GM18870 (cell line): ENCODE data around the gene LUC7L3.

ENCODE experiments used
- ATAC-seq: cut with Tn5 transposase; IDR thresholded peaks from one replicate; pipeline ENCODE4 v1.9.1; 2021; ENCODE audit warnings: moderate library complexity; ENCODE audit not compliant: unreplicated experiment

Gene LUC7L3

GRCh38 chr17:50749245-50749644, 29.8 kb downstream of the LUC7L3 start:
- ATAC-seq, result no peak

- ATAC-seq, result no peak
Observed at GRCh38 chr17:50754521-50754920, 35.1 kb downstream of the LUC7L3 start.

GRCh38 chr17:50758524-50758923, 39.1 kb downstream of the LUC7L3 start:
- ATAC-seq, result no peak

DNA sequence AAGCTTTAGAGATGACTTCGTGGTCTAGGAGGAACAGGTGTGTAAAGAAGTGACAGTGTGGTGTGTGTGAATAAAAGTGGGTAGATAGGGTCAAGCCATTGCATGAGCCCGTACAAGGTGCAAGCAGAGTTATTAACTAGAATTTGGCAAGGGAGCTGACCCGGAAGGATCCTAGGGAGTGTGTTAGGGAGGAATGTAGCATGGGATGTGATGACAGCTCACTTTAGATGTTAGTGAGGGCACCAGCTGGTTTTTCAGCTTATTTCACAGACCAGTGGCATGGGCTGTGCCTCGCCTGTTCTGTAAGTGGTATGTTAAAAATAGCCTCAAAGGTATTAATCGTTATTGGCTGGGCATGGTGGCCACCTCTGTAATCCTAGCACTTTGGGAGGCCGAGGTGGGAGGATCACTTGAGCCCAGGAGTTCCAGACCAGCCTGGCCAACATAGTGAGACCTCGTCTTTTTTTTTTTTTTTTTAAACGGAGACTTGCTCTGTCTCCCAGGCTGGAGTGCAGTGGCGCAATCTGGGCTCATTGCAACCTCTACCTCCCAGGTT, 39.7 kb downstream of the LUC7L3 start:
- ATAC-seq, result no peak

GRCh38 chr17:50762177-50762576, 42.8 kb downstream of the LUC7L3 start:
- no peak for ATAC-seq

GRCh38 chr17:50763716-50764475, 44.5 kb downstream of the LUC7L3 start:
- ATAC-seq, result no peak

- ATAC-seq, result no peak
Observed at GRCh38 chr17:50764734-50765149, 45.3 kb downstream of the LUC7L3 start.

DNA sequence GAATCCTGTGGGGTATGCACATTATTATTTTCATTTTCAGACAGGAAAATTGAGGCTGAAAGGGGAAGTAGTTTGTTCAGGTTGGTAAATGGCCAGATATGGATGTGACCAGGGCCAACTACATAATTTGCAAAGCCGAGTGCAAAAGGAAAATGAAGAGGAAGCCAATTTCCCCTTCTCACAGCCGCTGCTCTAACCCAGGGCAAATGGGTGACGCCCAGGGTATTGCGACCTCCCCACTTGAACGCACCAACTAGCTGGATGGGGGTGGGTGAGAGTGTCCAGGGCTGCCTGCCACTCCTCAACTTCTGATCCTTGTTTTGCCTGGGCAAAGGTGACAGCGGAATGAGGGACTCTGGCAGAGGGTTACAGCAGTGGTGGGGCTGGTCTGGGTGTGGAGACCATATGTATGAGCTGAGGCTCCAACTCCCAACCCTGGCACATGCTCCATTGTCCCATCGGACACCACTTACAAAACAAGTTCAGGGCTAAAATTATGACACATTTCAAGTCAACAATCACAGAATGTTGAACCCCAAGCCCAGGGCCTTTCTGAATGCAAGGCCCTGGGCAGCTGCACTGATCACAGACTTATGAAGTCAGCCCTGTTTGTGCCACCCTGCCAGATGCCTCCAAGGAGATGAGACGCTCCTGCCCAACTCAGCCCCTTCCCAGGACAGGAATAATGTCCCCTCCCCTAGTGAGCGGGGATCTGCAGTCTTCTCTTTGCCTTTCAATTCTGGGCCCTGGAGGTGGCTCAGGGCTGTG, 46.2 kb downstream of the LUC7L3 start:
- no peak for ATAC-seq

- no peak for ATAC-seq
Observed at GRCh38 chr17:50766222-50767023, 47.0 kb downstream of the LUC7L3 start.

GRCh38 chr17:50767030-50767429, 47.6 kb downstream of the LUC7L3 start:
- ATAC-seq, result no peak

DNA sequence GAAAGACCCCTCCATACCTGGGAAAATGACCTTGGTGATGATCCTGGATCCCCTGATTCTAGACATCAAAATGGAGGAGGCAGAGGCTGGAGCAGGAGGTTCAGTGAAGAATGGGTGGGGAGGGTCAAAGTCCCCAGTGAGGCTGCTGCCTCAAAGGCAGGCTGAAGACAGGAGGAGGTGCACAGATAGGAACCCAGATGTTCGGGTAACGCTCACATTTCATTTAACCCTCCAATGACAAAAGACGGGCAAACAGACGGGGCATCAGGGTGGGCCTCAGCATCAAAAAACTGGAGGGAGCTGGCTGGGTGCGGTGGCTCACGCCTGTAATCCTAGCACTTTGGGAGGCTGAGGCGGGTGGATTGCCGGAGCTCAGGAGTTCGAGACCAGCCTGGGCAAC, 48.0 kb downstream of the LUC7L3 start, which contains the start of gene ANKRD40CL:
TSS of gene ANKRD40CL (minus strand) at position 73 of the 400 bp plus-strand sequence. CDS start 605 bp downstream, outside the sequence.
- ATAC-seq, result no peak

DNA sequence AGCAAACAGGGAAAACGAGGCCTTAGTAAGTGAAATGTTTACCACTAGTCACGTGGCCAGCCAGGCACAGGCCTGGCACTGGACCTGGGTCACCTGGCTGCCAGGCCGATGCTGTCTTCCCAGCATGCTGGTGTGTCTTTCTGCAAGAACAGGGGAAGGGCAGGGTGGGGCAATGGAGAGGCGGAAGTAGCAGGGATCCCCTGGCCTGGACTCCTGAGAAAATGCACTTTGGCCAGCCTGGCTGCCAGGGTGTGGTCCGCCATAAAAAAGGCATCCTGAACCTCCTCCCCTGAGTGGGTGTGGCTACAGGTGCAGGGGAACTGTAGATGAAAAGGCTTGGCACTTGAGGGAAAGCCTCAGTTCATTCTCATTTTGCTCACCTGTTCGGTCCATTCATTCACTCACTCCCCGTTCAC, 49.0 kb downstream of the LUC7L3 start:
- no peak for ATAC-seq

DNA sequence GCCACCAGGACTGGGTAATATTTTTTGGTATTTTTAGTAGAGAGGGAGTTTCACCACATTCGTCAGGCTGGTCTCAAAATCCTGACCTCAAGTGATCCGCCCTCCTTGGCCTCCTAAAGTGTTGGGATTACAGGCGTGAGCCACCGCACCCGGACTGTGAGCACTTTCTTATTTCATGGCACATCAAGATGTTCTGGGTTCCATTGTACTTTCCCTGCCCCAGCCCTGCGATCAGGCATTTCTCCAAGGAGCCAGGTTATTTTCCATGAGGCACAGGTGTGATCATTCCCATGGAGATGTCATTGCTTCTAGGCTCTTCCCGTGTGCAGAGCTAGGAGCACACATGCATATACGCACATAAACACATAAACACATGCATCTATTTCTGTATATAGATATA, 50.5 kb downstream of the LUC7L3 start:
- ATAC-seq, result no peak

DNA sequence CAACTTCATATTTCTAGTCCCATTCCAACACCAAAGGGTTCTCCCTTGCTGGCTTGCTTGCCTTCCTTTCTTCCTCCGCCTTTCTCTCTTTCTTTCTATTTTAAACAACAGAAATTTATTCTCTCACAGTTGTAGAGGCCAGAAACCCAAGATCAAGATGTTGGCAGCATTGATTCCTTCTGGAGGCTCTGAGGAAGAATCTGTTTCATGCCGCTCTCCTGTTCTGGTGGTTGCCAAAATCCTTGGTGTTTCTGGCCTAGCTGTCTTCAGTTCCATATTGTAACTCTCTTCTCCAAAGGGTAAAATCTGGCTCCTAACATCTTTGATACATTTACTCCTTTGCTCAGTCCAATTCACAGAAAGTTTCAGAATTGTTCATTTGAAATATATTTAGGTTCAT, 50.9 kb downstream of the LUC7L3 start:
- no peak for ATAC-seq

- no peak for ATAC-seq
Observed at GRCh38 chr17:50771991-50772785, 52.8 kb downstream of the LUC7L3 start.

DNA sequence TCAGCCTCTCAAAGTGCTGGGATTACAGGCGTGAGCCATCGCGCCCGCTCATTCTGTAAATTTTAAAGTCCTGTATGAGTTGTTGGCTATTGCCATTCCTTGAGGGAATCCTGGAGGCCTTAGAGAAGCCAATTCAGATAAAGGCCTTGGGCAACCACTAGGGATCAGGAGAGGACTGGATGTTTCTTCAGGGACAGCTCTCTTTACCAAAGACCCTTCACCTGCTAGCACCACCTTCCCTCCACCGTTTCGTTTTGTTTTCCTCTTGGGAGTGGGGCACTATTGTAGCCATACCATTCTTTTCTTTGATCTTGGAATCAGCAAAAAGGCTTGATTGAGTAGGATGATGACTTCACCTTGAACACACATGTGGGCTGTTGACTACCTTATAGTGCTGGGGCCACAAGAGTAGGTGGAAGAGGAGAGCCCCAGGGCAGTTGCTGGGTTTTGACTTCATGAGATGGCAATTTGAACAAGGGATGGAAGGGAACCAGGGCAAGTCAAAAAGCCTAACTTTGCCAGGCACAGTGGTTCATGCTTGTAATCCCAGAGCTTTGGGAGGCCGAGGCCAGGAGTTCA, 54.9 kb downstream of the LUC7L3 start:
- no peak for ATAC-seq

DNA sequence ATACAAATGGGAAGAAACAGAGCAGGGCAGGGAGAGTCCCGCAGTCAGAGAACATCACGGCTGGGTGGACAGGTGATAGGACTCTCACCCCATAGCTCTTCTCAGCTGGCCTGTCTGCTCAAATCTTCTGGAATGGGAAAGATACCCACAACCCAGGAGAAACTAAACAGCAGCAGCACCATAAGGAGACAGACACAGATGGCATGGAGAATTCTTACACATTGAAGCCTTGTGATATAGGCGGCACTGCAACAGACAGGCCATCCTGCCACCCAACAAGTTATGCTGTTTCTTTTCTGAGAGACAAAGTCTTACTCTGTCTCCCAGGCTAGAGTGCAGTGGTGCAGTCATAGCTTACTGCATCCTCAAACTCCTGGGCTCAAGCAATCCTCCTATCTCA, 56.5 kb downstream of the LUC7L3 start:
- ATAC-seq, result no peak

DNA sequence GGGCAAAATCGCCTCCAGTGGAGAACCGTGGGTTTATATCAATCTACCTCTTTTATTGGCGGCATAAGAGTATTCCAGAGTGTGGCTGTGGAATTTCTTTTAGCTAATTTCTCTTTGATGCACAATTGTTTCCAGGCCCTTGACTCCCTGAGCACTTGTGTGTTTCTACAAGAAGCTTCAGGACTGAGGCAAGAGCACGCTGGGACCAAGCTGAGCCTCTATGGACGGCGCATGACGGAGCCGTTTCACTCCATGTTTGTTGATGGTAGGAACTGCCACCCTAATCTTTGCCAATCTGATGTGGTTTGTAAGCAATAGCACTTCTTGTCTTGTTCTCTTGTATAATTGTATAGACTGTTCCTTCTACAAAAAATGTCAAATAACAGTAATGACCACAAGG, 59.1 kb downstream of the LUC7L3 start:
- ATAC-seq, result no peak

GRCh38 chr17:50778988-50779387, 59.6 kb downstream of the LUC7L3 start:
- ATAC-seq, result no peak
